H9 (cell line): ENCODE data around the gene GRIPAP1. TPM values are rescaled to one million over a fixed set of nuclear protein-coding genes. Genes with fewer than 3 reads are reported as not detected.

Experiments used
- DNase-seq: peaks from one replicate; pipeline ENCODE4 v3.0.0-alpha.2; 2017
- H2AFZ ChIP-seq: one replicate; pipeline ENCODE4 v1.6.1; 2013; ENCODE audit warnings: mild to moderate bottlenecking, low read length, control low read depth, moderate library complexity
- H2AK5ac ChIP-seq: 2 replicates; pipeline ENCODE4 v1.6.1; 2013; ENCODE audit warnings: low read length, control low read depth, mixed read lengths; ENCODE audit not compliant: insufficient read length
- H2BK120ac ChIP-seq: one replicate; pipeline ENCODE4 v1.6.1; 2013; ENCODE audit warnings: low read depth, mild to moderate bottlenecking, low read length, control low read depth, inconsistent platforms; ENCODE audit not compliant: poor library complexity, severe bottlenecking
- H2BK12ac ChIP-seq: 2 replicates; pipeline ENCODE4 v1.6.1; 2013; ENCODE audit warnings: low read length, control low read depth, mixed read lengths, low read depth; ENCODE audit not compliant: insufficient read length
- H2BK15ac ChIP-seq: 2 replicates; pipeline ENCODE4 v1.6.1; 2013; ENCODE audit warnings: low read depth, low read length, control low read depth
- H2BK20ac ChIP-seq: one replicate; pipeline ENCODE4 v1.6.1; 2013; ENCODE audit warnings: low read depth, mild to moderate bottlenecking, low read length, control low read depth, inconsistent platforms; ENCODE audit not compliant: poor library complexity, severe bottlenecking
- H2BK5ac ChIP-seq: 2 replicates; pipeline ENCODE4 v1.6.1; 2013; ENCODE audit warnings: low read length, control low read depth, mixed read lengths; ENCODE audit not compliant: insufficient read length
- H3K14ac ChIP-seq: 2 replicates; pipeline ENCODE4 v1.6.1; 2013; ENCODE audit warnings: low read length, control low read depth; ENCODE audit not compliant: insufficient read depth
- H3K18ac ChIP-seq: 2 replicates; pipeline ENCODE4 v1.6.1; 2013; ENCODE audit warnings: low read depth, mild to moderate bottlenecking, mixed read lengths, low read length, control low read depth; ENCODE audit not compliant: insufficient read length
- H3K23ac ChIP-seq: 2 replicates; pipeline ENCODE4 v1.6.1; 2013; ENCODE audit warnings: low read length, control low read depth, mixed read lengths, low read depth; ENCODE audit not compliant: insufficient read length
- H3K23me2 ChIP-seq: 2 replicates; pipeline ENCODE4 v1.6.1; 2013; ENCODE audit warnings: low read depth, mild to moderate bottlenecking, mixed read lengths, low read length, control low read depth; ENCODE audit not compliant: insufficient read length, poor library complexity, severe bottlenecking
- H3K27ac ChIP-seq: 2 replicates; pipeline ENCODE4 v1.5.1; 2013; ENCODE audit warnings: low read length, control low read depth, mixed read lengths, low read depth; ENCODE audit not compliant: insufficient read length
- H3K27me3 ChIP-seq: 2 replicates; pipeline ENCODE4 v1.6.1; 2013; ENCODE audit warnings: low read length, control low read depth, inconsistent platforms; ENCODE audit not compliant: insufficient read depth
- H3K4ac ChIP-seq: 2 replicates; pipeline ENCODE4 v1.6.1; 2013; ENCODE audit warnings: low read depth, mild to moderate bottlenecking, control low read depth, inconsistent platforms, low read length, moderate library complexity
- H3K4me1 ChIP-seq: 2 replicates; pipeline ENCODE4 v1.6.1; 2013; ENCODE audit warnings: low read length, control low read depth, inconsistent platforms; ENCODE audit not compliant: insufficient read depth
- H3K4me2 ChIP-seq: 2 replicates; pipeline ENCODE4 v1.6.1; 2013; ENCODE audit warnings: low read length, control low read depth, mixed read lengths; ENCODE audit not compliant: insufficient read length, insufficient read depth
- H3K56ac ChIP-seq: 2 replicates; pipeline ENCODE4 v1.6.1; 2013; ENCODE audit warnings: low read depth, mild to moderate bottlenecking, mixed read lengths, low read length, control low read depth; ENCODE audit not compliant: insufficient read length
- H3K79me1 ChIP-seq: 2 replicates; pipeline ENCODE4 v1.6.1; 2013; ENCODE audit warnings: low read depth, mild to moderate bottlenecking, moderate library complexity, low read length, control low read depth, inconsistent platforms; ENCODE audit not compliant: insufficient read depth, poor library complexity, severe bottlenecking
- H3K79me2 ChIP-seq: 2 replicates; pipeline ENCODE4 v1.6.1; 2013; ENCODE audit warnings: low read length, control low read depth, inconsistent platforms; ENCODE audit not compliant: insufficient read depth
- H3K9ac ChIP-seq: 2 replicates; pipeline ENCODE4 v1.6.1; 2013; ENCODE audit warnings: low read length, control low read depth, mixed read lengths; ENCODE audit not compliant: insufficient read length; ENCODE audit errors: extremely low read depth
- H3K9me3 ChIP-seq: one replicate; pipeline ENCODE4 v1.6.1; 2013; ENCODE audit warnings: low read depth, low read length, inconsistent platforms; ENCODE audit not compliant: control insufficient read depth
- H3T11ph ChIP-seq: one replicate; pipeline ENCODE4 v1.6.1; 2013; ENCODE audit warnings: mild to moderate bottlenecking, low read length, control low read depth, inconsistent platforms
- H4K20me1 ChIP-seq: one replicate; pipeline ENCODE4 v1.6.1; 2013; ENCODE audit not compliant: control insufficient read depth, insufficient read length, insufficient read depth
- H4K5ac ChIP-seq: 2 replicates; pipeline ENCODE4 v1.6.1; 2013; ENCODE audit warnings: low read depth, mild to moderate bottlenecking, mixed read lengths, low read length, control low read depth; ENCODE audit not compliant: insufficient read length
- H4K8ac ChIP-seq: replicated peaks from 2 replicates; pipeline ENCODE4 v1.6.1; 2013; ENCODE audit warnings: low read length, control low read depth, mixed read lengths, low read depth; ENCODE audit not compliant: insufficient read length
- H4K91ac ChIP-seq: 2 replicates; pipeline ENCODE4 v1.6.1; 2013; ENCODE audit warnings: low read depth, mild to moderate bottlenecking, moderate library complexity, mixed read lengths, low read length, control low read depth; ENCODE audit not compliant: insufficient read length
- H3K27ac Mint-ChIP-seq, 3 experiments: 2 replicates in 2 of 3; 3 replicates in 1 of 3; pipeline ENCODE4 v1.8.0; 2020 to 2021; ENCODE audit warnings: mixed read lengths in 3 of 3, mild to moderate bottlenecking in 1 of 3, moderate library complexity in 1 of 3
- H3K27me3 Mint-ChIP-seq: 2 replicates; pipeline ENCODE4 v1.8.0; 2021; ENCODE audit warnings: low read depth, mild to moderate bottlenecking, moderate library complexity, mixed read lengths
- H3K36me3 Mint-ChIP-seq, 3 experiments: 2 replicates in 2 of 3; 3 replicates in 1 of 3; pipeline ENCODE4 v1.8.0; 2020 to 2021; ENCODE audit warnings: low read depth in 3 of 3, mixed read lengths in 3 of 3; ENCODE audit not compliant: insufficient read depth in 1 of 3
- H3K4me1 Mint-ChIP-seq, 2 experiments: 2 replicates each; pipeline ENCODE4 v1.8.0; 2020; ENCODE audit warnings: mixed read lengths in 2 of 2
- H3K4me3 Mint-ChIP-seq, 2 experiments: 2 replicates in 1 of 2; 3 replicates in 1 of 2; pipeline ENCODE4 v1.8.0; 2020 to 2021; ENCODE audit warnings: mild to moderate bottlenecking in 2 of 2, mixed read lengths in 2 of 2, moderate library complexity in 1 of 2
- H3K9me3 Mint-ChIP-seq, 2 experiments: 2 replicates in 1 of 2; 3 replicates in 1 of 2; pipeline ENCODE4 v1.8.0; 2020; ENCODE audit warnings: mild to moderate bottlenecking in 2 of 2, mixed read lengths in 2 of 2, moderate library complexity in 1 of 2
- CTCF ChIP-seq: fragments of 200-600 bp; sonication (generic); conservative IDR thresholded peaks from 3 replicates; pipeline ENCODE4 v1.8.0; 2021; ENCODE audit warnings: antibody characterized with exemption, mild to moderate bottlenecking
- WGBS: extraction: QIAGEN DNeasy Blood & Tissue Kit; methylation state at CpG from one replicate; pipeline ENCODE4 v1.1.7; 2013; ENCODE audit warnings: missing lambda C conversion rate, low lambda C conversion rate, mixed read lengths; ENCODE audit not compliant: insufficient read length; ENCODE audit errors: extremely low coverage; 5-methylcytosine and 5-hydroxymethylcytosine counted together
- total RNA-seq: library from RNA; stranded (reverse); gene quantifications from 2 replicates; pipeline ENCODE4 v1.2.1, GENCODE V29; 2021

GRIPAP1 gene
- total RNA-seq, 1 experiment from 2014 or later = 71.8 TPM

GRCh38 chrX:48978226-48978625 is 23.8 kb downstream of the GRIPAP1 start:
- H3K18ac ChIP-seq = no peak overlapping the region
- Mint-ChIP-seq H3K4me3 (no peak overlapping the region), H3K27ac (no peak overlapping the region; a peak in 1 of 7 replicates), H3K36me3 (peaks cover 41 to 84% (median 69%) of the 10 kb centered on the region in 3 experiments), H3K4me1 (no peaks in the 10 kb centered on the region), H3K9me3 (peaks cover 68 to 84% of the 10 kb centered on the region in 2 experiments), H3K27me3 (peaks cover 2% of the 10 kb centered on the region)
- H3K4me1 ChIP-seq = no peaks in the 10 kb centered on the region
- H3K56ac ChIP-seq = no peak overlapping the region
- H4K5ac ChIP-seq = no peak overlapping the region
- no peak for DNase-seq
- H2BK15ac ChIP-seq = no peak overlapping the region
- H3K9ac ChIP-seq = no peak overlapping the region
- H3K27ac ChIP-seq = no peak overlapping the region
- no peaks in the 10 kb centered on the region for H3K79me2 ChIP-seq
- no peak overlapping the region for H2BK20ac ChIP-seq
- H3K27me3 ChIP-seq = no peaks in the 10 kb centered on the region
- no peaks in the 10 kb centered on the region for H3K9me3 ChIP-seq
- no peak overlapping the region for H2AFZ ChIP-seq
- WGBS = no CpG with 5 or more reads among the region's 5 CpGs
- H4K8ac ChIP-seq = no peak overlapping the region
- no peaks in the 10 kb centered on the region for H3K79me1 ChIP-seq
- H3T11ph ChIP-seq = no peak overlapping the region
- H2AK5ac ChIP-seq = no peak overlapping the region
- no peaks in the 10 kb centered on the region for H4K20me1 ChIP-seq
- no peak for TF ChIP-seq CTCF
- no peak overlapping the region for H3K23ac ChIP-seq
- H2BK5ac ChIP-seq = no peak overlapping the region
- no peaks in the 10 kb centered on the region for H3K23me2 ChIP-seq
- H4K91ac ChIP-seq = no peak overlapping the region
- H2BK120ac ChIP-seq = no peak overlapping the region
- H3K14ac ChIP-seq = no peak overlapping the region
- H2BK12ac ChIP-seq = no peak overlapping the region
- H3K4ac ChIP-seq = no peak overlapping the region
- no peak overlapping the region for H3K4me2 ChIP-seq
